GM13977 (cell line): ENCODE data around the gene DNALI1.

Experiments
- DNase-seq: peaks from one replicate; pipeline ENCODE4 v3.0.0; 2012; ENCODE audit warnings: low spot score
- in situ Hi-C: fragments of 300-500 bp; cut with MboI; formaldehyde crosslinking; loops from one replicate; pipeline ENCODE4 v1.12.0; 2022; ENCODE audit warnings: low sequenced_read_pairs, low pct_unique_long_range_greater_than_20kb, mixed read lengths, inconsistent platforms; ENCODE audit not compliant: unreplicated experiment
- TF ChIP-seq, protein P1 (sequence below): IDR thresholded peaks from 2 replicates; pipeline ENCODE4 v1.5.1; 2012; ENCODE audit warnings: mild to moderate bottlenecking, control low read depth; ENCODE audit not compliant: insufficient read depth; ENCODE audit errors: extremely low read depth, missing control alignments

The DNALI1 gene

DNA sequence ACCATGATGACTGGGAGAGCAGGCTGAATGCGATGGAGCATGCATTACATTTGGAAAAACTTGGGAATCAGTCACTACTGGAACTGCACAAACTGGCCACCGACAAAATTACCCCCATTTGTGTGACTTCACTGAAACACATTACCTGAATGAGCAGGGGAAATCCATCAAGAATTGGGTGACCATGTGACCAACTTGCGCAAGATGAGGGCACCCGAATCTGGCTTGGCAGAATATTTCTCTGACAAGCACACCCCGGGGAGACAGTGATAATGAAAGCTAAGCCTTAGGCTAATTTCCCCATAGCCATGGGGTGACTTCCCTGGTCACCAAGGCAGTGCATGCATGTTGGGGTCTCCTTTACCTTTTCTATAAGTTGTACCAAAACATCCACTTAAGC is 11.7 kb upstream of the DNALI1 start:
- TF ChIP-seq, protein P1, sequence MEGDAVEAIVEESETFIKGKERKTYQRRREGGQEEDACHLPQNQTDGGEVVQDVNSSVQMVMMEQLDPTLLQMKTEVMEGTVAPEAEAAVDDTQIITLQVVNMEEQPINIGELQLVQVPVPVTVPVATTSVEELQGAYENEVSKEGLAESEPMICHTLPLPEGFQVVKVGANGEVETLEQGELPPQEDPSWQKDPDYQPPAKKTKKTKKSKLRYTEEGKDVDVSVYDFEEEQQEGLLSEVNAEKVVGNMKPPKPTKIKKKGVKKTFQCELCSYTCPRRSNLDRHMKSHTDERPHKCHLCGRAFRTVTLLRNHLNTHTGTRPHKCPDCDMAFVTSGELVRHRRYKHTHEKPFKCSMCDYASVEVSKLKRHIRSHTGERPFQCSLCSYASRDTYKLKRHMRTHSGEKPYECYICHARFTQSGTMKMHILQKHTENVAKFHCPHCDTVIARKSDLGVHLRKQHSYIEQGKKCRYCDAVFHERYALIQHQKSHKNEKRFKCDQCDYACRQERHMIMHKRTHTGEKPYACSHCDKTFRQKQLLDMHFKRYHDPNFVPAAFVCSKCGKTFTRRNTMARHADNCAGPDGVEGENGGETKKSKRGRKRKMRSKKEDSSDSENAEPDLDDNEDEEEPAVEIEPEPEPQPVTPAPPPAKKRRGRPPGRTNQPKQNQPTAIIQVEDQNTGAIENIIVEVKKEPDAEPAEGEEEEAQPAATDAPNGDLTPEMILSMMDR: no peak
- in situ Hi-C loops: no loop called here
- DNase-seq: no peak

DNA sequence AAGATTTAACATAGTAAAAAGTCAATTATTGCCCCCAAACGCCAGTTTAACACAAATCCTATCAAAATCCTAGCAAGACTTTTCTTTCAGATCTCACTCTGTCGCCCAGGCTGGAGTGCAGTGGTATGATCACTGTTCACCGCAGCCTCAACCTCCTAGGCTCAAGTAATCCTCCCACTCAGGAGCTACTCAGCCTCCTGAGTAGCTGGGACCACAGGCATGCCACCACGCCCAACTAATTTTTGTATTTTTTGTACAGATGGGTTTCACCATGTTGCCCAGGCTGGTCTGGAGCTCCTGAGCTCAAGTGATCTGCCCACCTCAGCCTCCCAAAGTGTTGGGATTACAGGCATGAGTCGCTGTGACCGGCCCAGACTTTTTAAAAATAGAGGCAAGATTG is 7.4 kb upstream of the DNALI1 start:
- TF ChIP-seq, protein P1: no peak
- in situ Hi-C loops: no loop called here
- DNase-seq: no peak

DNA sequence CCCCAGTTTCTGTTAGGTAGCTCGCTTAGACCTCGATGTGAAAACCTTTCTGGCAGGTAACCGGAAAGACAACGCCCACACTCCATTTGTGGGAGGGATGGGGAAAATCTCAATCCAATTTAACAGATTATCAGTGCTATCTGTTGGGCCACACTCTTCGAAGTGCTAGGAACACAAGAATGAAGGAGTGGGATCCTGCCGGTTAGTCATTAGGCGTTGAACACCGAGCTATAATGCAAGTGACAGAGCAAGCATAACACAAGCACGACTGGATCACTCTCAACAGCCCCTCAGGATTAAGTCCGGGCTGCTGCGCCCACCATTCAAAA is 3.2 kb upstream of the DNALI1 start:
- in situ Hi-C loops: loop anchor here (25.0 kb wide), 1 partner anchor 309 kb away; the partner anchor contains the start of gene MTF1
- TF ChIP-seq, protein P1: no peak
- no peak for DNase-seq

DNA sequence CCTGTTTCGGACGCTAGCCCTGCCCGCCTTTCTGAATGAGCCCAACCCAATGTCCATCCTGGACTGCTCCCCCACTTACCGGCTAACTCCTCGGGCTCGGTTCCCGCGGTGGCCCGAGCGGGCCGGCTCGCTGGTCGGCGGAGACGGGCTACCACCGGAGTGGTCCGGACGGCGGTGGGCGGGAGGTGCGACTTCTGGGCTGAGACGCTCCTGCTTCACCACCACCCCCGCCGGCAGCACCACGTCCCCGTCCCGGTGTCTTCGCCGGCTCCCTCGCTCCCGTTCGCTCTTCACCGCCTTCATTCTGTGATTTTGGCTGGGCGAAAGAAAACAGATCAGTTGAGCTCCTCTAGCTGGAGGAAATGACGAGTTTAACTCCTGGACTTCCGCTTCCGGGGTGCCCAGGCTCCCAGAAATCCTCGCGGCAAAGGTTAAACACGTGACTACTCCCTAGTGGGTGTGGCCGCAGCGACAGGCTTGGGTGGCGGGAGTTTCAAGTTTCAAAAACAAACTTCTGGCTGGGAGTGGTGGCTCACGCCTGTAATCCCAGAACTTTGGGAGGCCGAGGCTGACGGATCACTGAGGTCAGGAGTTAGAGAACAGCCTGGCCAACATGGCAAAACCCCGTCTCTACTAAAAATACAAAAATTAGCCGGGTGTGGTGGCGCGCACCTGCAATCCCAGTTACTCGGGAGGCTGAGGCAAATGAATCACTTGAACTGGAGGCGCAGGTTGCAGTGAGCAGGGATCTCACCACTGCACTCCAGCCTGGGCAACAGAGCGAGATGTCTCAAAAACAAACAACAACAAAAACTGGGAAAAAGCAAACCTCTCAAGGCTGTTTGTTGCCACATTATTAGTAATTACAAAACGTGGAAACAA is 2.6 kb upstream of the DNALI1 start, which contains the start of gene SNIP1:
Gene SNIP1 (minus strand): TSS at position 367 of the 882 bp plus-strand sequence. CDS start 64 bp downstream, at position 303.
- in situ Hi-C loops: loop anchor here (25.0 kb wide), 1 partner anchor 308 kb away; the partner anchor contains the start of gene MTF1
- DNase-seq: peak; percentile 98
- TF ChIP-seq, protein P1: no peak

DNA sequence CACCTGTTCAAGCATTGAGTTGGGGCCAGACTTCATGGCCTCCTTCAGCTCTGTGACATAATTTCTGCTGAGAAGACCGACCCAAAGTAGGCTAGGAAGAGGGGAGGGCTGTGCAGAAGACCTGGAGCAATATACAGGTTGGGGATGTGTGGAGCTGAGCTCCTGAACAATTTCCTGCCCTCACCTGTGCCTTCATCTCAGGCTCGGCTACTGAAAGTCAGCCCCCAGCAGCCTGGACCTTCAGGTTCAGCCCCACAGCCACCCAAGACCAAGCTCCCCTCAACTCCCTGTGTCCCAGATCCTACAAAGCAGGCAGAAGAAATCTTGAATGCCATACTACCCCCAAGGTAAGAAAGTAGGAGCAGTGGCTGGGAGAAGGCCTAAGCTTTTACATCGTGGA is 662 bp downstream of the DNALI1 start:
- in situ Hi-C loops: loop anchor here (25.0 kb wide), 1 partner anchor 305 kb away; the partner anchor contains the start of gene MTF1
- no peak for DNase-seq

DNA sequence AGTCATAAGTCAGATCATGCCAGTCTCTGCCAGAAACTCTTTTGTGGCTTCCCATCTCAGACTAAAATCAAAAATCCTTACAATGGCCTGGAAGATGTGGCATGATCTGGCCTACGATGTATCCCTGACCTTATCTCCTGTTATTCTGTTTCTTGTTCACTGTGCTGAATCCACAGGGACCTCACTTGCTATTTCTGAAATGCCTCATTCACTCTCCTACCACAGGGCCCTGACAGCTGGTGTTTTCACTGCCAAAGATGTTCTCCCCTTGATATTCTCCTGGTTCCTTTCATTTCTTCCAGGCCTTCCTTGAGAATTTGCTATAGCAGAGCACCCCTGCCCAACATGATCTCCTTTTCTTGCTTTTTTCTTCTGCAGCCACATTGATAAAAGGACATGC is 1.7 kb downstream of the DNALI1 start:
- no peak for DNase-seq
- TF ChIP-seq, protein P1: no peak
- in situ Hi-C loops: loop anchor here (25.0 kb wide), 1 partner anchor 304 kb away; the partner anchor contains the start of gene MTF1

More for the DNA sequence above, 662 bp downstream of the DNALI1 start:
- TF ChIP-seq, protein P1: no peak
